ENCODE measurements around the gene UNC13B. TPM values are rescaled to one million over a fixed set of nuclear protein-coding genes. Genes with fewer than 3 reads are reported as not detected.

Gene UNC13B
- total RNA-seq, 1 experiment from 2014 or later: 19.7 TPM

DNA sequence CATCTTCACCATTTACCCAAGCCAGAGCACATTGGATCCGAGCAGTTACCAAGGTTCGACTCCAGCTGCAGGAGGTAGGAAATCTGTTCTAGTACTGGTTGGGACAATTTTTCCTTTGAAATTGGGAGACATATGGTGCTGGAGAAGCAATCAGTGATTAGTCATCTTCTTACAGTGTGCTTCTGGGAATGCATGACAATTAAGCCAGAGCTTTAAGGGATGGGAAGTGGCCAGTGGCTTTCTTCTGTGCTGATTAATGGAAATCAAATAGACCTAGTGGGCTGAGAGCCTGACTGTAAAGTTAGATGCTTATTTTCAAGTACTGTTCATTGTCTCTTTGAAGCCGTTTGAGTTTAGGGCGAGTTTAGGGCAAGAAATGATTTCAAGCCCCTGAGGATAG lies 152.1 kb downstream of the UNC13B start:
- BruUV-seq (replicated peaks): no TSS peak
- Histone ChIP-seq H3K36me3 (ENCODE audit: control insufficient read depth, insufficient read depth, low read length) (0 out of 2 replicates have a peak, but pooled peaks cover 2% of the 10 kb centered on the region), H3K27me3 (replicated peaks; ENCODE audit: control insufficient read depth, insufficient read depth, low read length) (no peaks in the 10 kb centered on the region), H3K4me3 (ENCODE audit: low read depth, low read length) (no peak overlapping the region), H3K9me3 (0 out of 2 replicates have a peak, but pooled peaks cover 3% of the 10 kb centered on the region), H3K4me1 (no peaks in the 10 kb centered on the region)
- intact Hi-C loops (cut with micrococcal nuclease; ENCODE audit: unreplicated experiment): no loop called here
- H3K27ac Mint-ChIP-seq (ENCODE audit: unreplicated experiment): no peak overlapping the region
- TF ChIP-seq, protein P1, sequence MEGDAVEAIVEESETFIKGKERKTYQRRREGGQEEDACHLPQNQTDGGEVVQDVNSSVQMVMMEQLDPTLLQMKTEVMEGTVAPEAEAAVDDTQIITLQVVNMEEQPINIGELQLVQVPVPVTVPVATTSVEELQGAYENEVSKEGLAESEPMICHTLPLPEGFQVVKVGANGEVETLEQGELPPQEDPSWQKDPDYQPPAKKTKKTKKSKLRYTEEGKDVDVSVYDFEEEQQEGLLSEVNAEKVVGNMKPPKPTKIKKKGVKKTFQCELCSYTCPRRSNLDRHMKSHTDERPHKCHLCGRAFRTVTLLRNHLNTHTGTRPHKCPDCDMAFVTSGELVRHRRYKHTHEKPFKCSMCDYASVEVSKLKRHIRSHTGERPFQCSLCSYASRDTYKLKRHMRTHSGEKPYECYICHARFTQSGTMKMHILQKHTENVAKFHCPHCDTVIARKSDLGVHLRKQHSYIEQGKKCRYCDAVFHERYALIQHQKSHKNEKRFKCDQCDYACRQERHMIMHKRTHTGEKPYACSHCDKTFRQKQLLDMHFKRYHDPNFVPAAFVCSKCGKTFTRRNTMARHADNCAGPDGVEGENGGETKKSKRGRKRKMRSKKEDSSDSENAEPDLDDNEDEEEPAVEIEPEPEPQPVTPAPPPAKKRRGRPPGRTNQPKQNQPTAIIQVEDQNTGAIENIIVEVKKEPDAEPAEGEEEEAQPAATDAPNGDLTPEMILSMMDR (IDR thresholded peaks at IDR 0.05; ENCODE audit: insufficient read depth in 1 of 2, low read depth in 1 of 2, low read length in 1 of 2, severe bottlenecking in 1 of 2, unreplicated experiment in 1 of 2): no peak
- H3K4me3 Mint-ChIP-seq (ENCODE audit: unreplicated experiment): no peak overlapping the region
- H3K9me3 Mint-ChIP-seq (ENCODE audit: unreplicated experiment): no peaks in the 10 kb centered on the region
- H3K36me3 Mint-ChIP-seq (ENCODE audit: insufficient read depth, unreplicated experiment): no peaks in the 10 kb centered on the region
- no peaks in the 10 kb centered on the region for H3K4me1 Mint-ChIP-seq (ENCODE audit: low read depth, unreplicated experiment)
- ChIA-PET POLR2A (no interaction called here), CTCF (no interaction called here)
- DNase-seq: no peak
- H3K27me3 Mint-ChIP-seq (ENCODE audit: insufficient read depth, unreplicated experiment): no peaks in the 10 kb centered on the region

- Histone ChIP-seq H3K9me3 (0 out of 2 replicates have a peak, but pooled peaks cover 3% of the 10 kb centered on the region), H3K4me3 (ENCODE audit: low read depth, low read length) (no peak overlapping the region), H3K4me1 (no peaks in the 10 kb centered on the region), H3K27me3 (replicated peaks; ENCODE audit: control insufficient read depth, insufficient read depth, low read length) (no peaks in the 10 kb centered on the region), H3K36me3 (ENCODE audit: control insufficient read depth, insufficient read depth, low read length) (no peaks in the 10 kb centered on the region)
- H3K27me3 Mint-ChIP-seq (ENCODE audit: insufficient read depth, unreplicated experiment): no peaks in the 10 kb centered on the region
- H3K9me3 Mint-ChIP-seq (ENCODE audit: unreplicated experiment): no peaks in the 10 kb centered on the region
- H3K27ac Mint-ChIP-seq (ENCODE audit: unreplicated experiment): no peak overlapping the region
- ChIA-PET POLR2A (no interaction called here), CTCF (no interaction called here)
- no peaks in the 10 kb centered on the region for H3K36me3 Mint-ChIP-seq (ENCODE audit: insufficient read depth, unreplicated experiment)
- H3K4me1 Mint-ChIP-seq (ENCODE audit: low read depth, unreplicated experiment): no peaks in the 10 kb centered on the region
- H3K4me3 Mint-ChIP-seq (ENCODE audit: unreplicated experiment): no peak overlapping the region
- DNase-seq: no peak
- no TSS peak for BruUV-seq (replicated peaks)
- TF ChIP-seq, protein P1 (IDR thresholded peaks at IDR 0.05; ENCODE audit: insufficient read depth in 1 of 2, low read depth in 1 of 2, low read length in 1 of 2, severe bottlenecking in 1 of 2, unreplicated experiment in 1 of 2): no peak
- intact Hi-C loops (cut with micrococcal nuclease; ENCODE audit: unreplicated experiment): no loop called here
Observed at GRCh38 chr9:35318741-35319140, 156.9 kb downstream of the UNC13B start.

DNA sequence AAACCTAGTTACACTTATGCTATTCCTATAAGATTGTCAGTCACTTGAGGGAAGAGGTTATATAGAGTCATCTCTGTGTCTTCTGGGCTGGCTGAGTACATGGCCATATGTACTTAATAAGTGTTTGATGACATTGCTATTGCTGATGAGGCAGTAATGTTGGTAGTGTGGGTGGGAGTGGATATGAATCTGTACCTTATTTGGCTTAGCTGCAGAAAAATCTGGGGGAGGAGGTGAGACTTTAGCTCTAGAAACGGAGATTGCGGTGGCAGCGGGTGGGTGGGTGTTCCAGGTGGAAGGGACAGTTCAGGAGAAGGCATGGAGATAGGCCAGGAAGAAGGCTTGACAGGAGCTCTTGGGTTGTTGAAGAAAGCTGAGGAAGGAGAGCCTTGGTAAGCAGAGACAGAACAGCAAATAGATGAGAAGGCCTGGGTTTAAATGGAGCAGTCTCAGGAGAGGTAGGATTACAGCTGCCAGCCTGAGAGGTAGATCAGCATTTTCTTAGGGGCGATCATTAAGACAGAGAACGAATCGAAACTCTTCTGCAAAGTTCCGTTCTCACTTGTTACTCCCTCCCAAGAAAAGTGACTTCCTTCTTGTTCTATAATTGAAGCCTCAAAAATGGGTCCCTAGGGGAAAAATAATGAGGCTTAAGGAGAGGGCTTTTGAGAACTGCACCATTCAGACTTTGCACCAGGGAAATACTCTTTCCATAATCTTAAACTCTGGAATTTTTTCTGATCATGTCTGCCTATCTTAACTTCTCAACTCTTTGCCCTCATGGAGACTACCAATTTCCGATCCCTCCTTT lies 160.5 kb downstream of the UNC13B start:
- H3K4me3 ChIP-seq (ENCODE audit: low read depth, low read length): no peak overlapping the region
- H3K27me3 ChIP-seq (replicated peaks; ENCODE audit: control insufficient read depth, insufficient read depth, low read length): no peaks in the 10 kb centered on the region
- CTCF ChIA-PET: no interaction called here
- H3K36me3 Mint-ChIP-seq (ENCODE audit: insufficient read depth, unreplicated experiment): no peaks in the 10 kb centered on the region
- no peaks in the 10 kb centered on the region for H3K4me1 Mint-ChIP-seq (ENCODE audit: low read depth, unreplicated experiment)
- TF ChIP-seq, protein P1 (IDR thresholded peaks at IDR 0.05; ENCODE audit: insufficient read depth in 1 of 2, low read depth in 1 of 2, low read length in 1 of 2, severe bottlenecking in 1 of 2, unreplicated experiment in 1 of 2): no peak
- H3K27ac Mint-ChIP-seq (ENCODE audit: unreplicated experiment): no peak overlapping the region
- no peaks in the 10 kb centered on the region for H3K4me1 ChIP-seq
- H3K27me3 Mint-ChIP-seq (ENCODE audit: insufficient read depth, unreplicated experiment): no peaks in the 10 kb centered on the region
- intact Hi-C loops (cut with micrococcal nuclease; ENCODE audit: unreplicated experiment): no loop called here
- H3K9me3 Mint-ChIP-seq (ENCODE audit: unreplicated experiment): no peaks in the 10 kb centered on the region
- POLR2A ChIA-PET: no interaction called here
- H3K36me3 ChIP-seq (ENCODE audit: control insufficient read depth, insufficient read depth, low read length): no peaks in the 10 kb centered on the region
- DNase-seq: no peak
- H3K4me3 Mint-ChIP-seq (ENCODE audit: unreplicated experiment): no peak overlapping the region
- 0 out of 2 replicates have a peak, but pooled peaks cover 3% of the 10 kb centered on the region for H3K9me3 ChIP-seq
- BruUV-seq (replicated peaks): no TSS peak

Measured in Caco-2 (cell line).